ENCODE results near the gene RUFY4.
"Not testable (repeated sequence)": the region's sequence is repeated elsewhere in the genome, so short reads cannot be mapped to it uniquely, and the experiment has no call there.

RUFY4 gene

GRCh38 chr2:218040883-218041282 is 28.2 kb upstream of the RUFY4 start:
- no peak overlapping the region for H3K4me3 ChIP-seq (ENCODE audit: low read depth, low read length)
- ChIA-PET POLR2A (no interaction called here), CTCF (interaction anchor here (0.9 to 9.8 kb wide), 10 partner anchors 7 to 255 kb away, joined by 3 to 101 read pairs (median 10); partner anchors contain the start of gene RUFY4)
- no peak for TF ChIP-seq CTCF (IDR thresholded peaks at IDR 0.05; ENCODE audit: insufficient read depth, low read length, missing control alignments)
- DNase-seq (ENCODE audit: low read depth, low spot score) = no peak

GRCh38 chr2:218041302-218042168 is 27.5 kb upstream of the RUFY4 start:
- ChIA-PET CTCF (interaction anchor here (0.6 to 5.7 kb wide), 11 partner anchors 8 to 256 kb away, joined by 3 to 33 read pairs (median 7); partner anchors contain the start of gene RUFY4), POLR2A (no interaction called here)
- no peak overlapping the region for H3K4me3 ChIP-seq (ENCODE audit: low read depth, low read length)
- no peak for TF ChIP-seq CTCF (IDR thresholded peaks at IDR 0.05; ENCODE audit: insufficient read depth, low read length, missing control alignments)
- no peak for DNase-seq (ENCODE audit: low read depth, low spot score)

- CTCF ChIA-PET = interaction anchor here (1.0 to 5.7 kb wide), 6 partner anchors 10 to 257 kb away, joined by 3 to 33 read pairs (median 8); partner anchors contain the start of gene RUFY4
- H3K4me3 ChIP-seq (ENCODE audit: low read depth, low read length) = no peak overlapping the region
- no peak for TF ChIP-seq CTCF (IDR thresholded peaks at IDR 0.05; ENCODE audit: insufficient read depth, low read length, missing control alignments)
- DNase-seq (ENCODE audit: low read depth, low spot score) = no peak
- POLR2A ChIA-PET = no interaction called here
Observed at GRCh38 chr2:218043100-218043499, 26.0 kb upstream of the RUFY4 start.

- no peak for DNase-seq (ENCODE audit: low read depth, low spot score)
- no peak overlapping the region for H3K4me3 ChIP-seq (ENCODE audit: low read depth, low read length)
- no peak for TF ChIP-seq CTCF (IDR thresholded peaks at IDR 0.05; ENCODE audit: insufficient read depth, low read length, missing control alignments)
- ChIA-PET CTCF (interaction anchor here (1.3 to 5.7 kb wide), 4 partner anchors 10 to 258 kb away, joined by 4 to 33 read pairs (median 21); partner anchors contain the start of gene RUFY4), POLR2A (no interaction called here)
Observed at GRCh38 chr2:218043701-218044109, 25.3 kb upstream of the RUFY4 start.

- H3K4me3 ChIP-seq (ENCODE audit: low read depth, low read length); POLR2A ChIA-PET; DNase-seq (ENCODE audit: low read depth, low spot score): not testable (repeated sequence)
- CTCF ChIA-PET = interaction anchor here (1.9 to 5.7 kb wide), 3 partner anchors 11 to 259 kb away, joined by 6 to 33 read pairs (median 30); no protein-coding TSS in a partner anchor
Observed at GRCh38 chr2:218044599-218044998, 24.5 kb upstream of the RUFY4 start.

- TF ChIP-seq CTCF (IDR thresholded peaks at IDR 0.05; ENCODE audit: insufficient read depth, low read length, missing control alignments) = no peak
- CTCF ChIA-PET = interaction anchor here (0.7 to 2.6 kb wide), 8 partner anchors 9 to 257 kb away, joined by 3 to 11 read pairs (median 6); no protein-coding TSS in a partner anchor
- POLR2A ChIA-PET = no interaction called here
- no peak for DNase-seq (ENCODE audit: low read depth, low spot score)
- H3K4me3 ChIP-seq (ENCODE audit: low read depth, low read length) = no peak overlapping the region
Observed at GRCh38 chr2:218046238-218046637, 22.8 kb upstream of the RUFY4 start.

All from AG04449 (cell line).